GM04503 (cell line): ENCODE results near the gene SLC2A8.

Experiments
- DNase-seq: peaks from one replicate; pipeline ENCODE4 v3.0.0-alpha.2; 2012; ENCODE audit warnings: low read depth

The SLC2A8 gene

GRCh38 chr9:127396808-127397645 lies at the start of gene SLC2A8:
Gene SLC2A8 (plus strand): TSS chr9:127397169. CDS start chr9:127397231, 62 bp downstream.
- DNase-seq: peak; percentile 89

- peak; percentile 24 for DNase-seq
Measured at GRCh38 chr9:127347831-127348776, 48.9 kb upstream of the SLC2A8 start.

- DNase-seq: no peak
Measured at GRCh38 chr9:127349483-127350113, 47.4 kb upstream of the SLC2A8 start.

GRCh38 chr9:127351182-127352166 lies 45.5 kb upstream of the SLC2A8 start:
- no peak for DNase-seq

- no peak for DNase-seq
Measured at GRCh38 chr9:127353882-127354281, 43.1 kb upstream of the SLC2A8 start.

GRCh38 chr9:127356906-127357305 lies 40.1 kb upstream of the SLC2A8 start:
- DNase-seq: no peak

- no peak for DNase-seq
Measured at GRCh38 chr9:127358023-127358535, 38.9 kb upstream of the SLC2A8 start.

GRCh38 chr9:127358770-127359169 lies 38.2 kb upstream of the SLC2A8 start:
- DNase-seq: no peak

GRCh38 chr9:127360250-127360649 lies 36.7 kb upstream of the SLC2A8 start:
- DNase-seq: no peak

- no peak for DNase-seq
Measured at GRCh38 chr9:127360829-127361228, 36.1 kb upstream of the SLC2A8 start.

- no peak for DNase-seq
Measured at GRCh38 chr9:127361561-127361960, 35.4 kb upstream of the SLC2A8 start.

GRCh38 chr9:127362829-127363228 lies 34.1 kb upstream of the SLC2A8 start:
- no peak for DNase-seq

GRCh38 chr9:127365461-127365860 lies 31.5 kb upstream of the SLC2A8 start:
- DNase-seq: no peak

- DNase-seq: no peak
Measured at GRCh38 chr9:127366594-127366993, 30.4 kb upstream of the SLC2A8 start.

- DNase-seq: no peak
Measured at GRCh38 chr9:127368852-127369402, 28.0 kb upstream of the SLC2A8 start.

GRCh38 chr9:127369428-127369827 lies 27.5 kb upstream of the SLC2A8 start:
- no peak for DNase-seq

- DNase-seq: no peak
Measured at GRCh38 chr9:127370147-127370579, 26.8 kb upstream of the SLC2A8 start.

GRCh38 chr9:127370672-127371648 lies 26.0 kb upstream of the SLC2A8 start:
- DNase-seq: no peak

GRCh38 chr9:127380479-127380878 lies 16.5 kb upstream of the SLC2A8 start:
- DNase-seq: no peak
